GM13977 (cell line): ENCODE results near the gene SLC48A1.

Experiments used
- DNase-seq: peaks from one replicate; pipeline ENCODE4 v3.0.0; 2012; ENCODE audit warnings: low spot score
- in situ Hi-C: fragments of 300-500 bp; cut with MboI; formaldehyde crosslinking; loops from one replicate; pipeline ENCODE4 v1.12.0; 2022; ENCODE audit warnings: low sequenced_read_pairs, low pct_unique_long_range_greater_than_20kb, mixed read lengths, inconsistent platforms; ENCODE audit not compliant: unreplicated experiment
- TF ChIP-seq, protein P1 (sequence below): IDR thresholded peaks from 2 replicates; pipeline ENCODE4 v1.5.1; 2012; ENCODE audit warnings: mild to moderate bottlenecking, control low read depth; ENCODE audit not compliant: insufficient read depth; ENCODE audit errors: extremely low read depth, missing control alignments

The SLC48A1 gene

DNA sequence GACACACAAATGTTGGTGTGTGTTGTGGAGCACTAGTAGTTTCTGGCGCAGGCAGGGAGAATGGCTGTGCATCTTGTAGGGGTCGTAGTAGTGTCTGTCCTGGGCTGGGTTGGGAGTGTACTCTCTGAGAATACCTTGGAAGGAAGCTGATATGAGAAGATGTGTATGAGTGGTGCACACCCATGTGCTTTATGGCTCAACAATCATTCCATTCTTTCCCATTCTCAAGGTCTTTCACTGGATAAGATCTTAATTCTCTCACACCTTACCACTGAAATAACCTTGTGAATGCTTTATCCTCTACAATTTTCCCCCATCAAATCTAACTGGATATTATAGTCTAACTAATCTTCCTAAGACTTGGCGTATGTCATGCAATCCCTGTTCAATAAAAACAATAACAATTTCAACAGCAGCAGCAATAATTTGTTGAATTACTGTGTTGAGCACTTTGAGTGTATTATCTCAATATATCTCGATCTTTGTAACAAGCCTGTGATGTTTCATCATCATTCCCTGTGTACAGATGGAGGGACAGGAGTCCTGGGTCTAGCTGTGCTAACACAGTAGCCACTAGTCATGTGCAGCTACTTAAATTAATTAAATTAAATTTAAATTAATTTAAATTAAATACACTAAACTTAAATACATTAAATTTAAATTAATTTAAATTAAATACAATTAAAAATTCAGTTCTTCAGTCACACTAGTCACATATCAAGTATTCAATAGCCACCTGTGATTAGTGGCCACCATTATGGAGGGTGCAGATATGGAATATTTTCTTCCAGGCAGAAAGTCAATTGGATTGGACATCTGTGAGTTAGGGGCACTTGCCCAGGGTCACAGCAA, 3.6 kb upstream of the SLC48A1 start:
- in situ Hi-C loops, result loop anchor here (10.0 kb wide), 1 partner anchor 55 kb away; no protein-coding TSS in a partner anchor
- TF ChIP-seq, protein P1, sequence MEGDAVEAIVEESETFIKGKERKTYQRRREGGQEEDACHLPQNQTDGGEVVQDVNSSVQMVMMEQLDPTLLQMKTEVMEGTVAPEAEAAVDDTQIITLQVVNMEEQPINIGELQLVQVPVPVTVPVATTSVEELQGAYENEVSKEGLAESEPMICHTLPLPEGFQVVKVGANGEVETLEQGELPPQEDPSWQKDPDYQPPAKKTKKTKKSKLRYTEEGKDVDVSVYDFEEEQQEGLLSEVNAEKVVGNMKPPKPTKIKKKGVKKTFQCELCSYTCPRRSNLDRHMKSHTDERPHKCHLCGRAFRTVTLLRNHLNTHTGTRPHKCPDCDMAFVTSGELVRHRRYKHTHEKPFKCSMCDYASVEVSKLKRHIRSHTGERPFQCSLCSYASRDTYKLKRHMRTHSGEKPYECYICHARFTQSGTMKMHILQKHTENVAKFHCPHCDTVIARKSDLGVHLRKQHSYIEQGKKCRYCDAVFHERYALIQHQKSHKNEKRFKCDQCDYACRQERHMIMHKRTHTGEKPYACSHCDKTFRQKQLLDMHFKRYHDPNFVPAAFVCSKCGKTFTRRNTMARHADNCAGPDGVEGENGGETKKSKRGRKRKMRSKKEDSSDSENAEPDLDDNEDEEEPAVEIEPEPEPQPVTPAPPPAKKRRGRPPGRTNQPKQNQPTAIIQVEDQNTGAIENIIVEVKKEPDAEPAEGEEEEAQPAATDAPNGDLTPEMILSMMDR, result no peak
- DNase-seq, result no peak

DNA sequence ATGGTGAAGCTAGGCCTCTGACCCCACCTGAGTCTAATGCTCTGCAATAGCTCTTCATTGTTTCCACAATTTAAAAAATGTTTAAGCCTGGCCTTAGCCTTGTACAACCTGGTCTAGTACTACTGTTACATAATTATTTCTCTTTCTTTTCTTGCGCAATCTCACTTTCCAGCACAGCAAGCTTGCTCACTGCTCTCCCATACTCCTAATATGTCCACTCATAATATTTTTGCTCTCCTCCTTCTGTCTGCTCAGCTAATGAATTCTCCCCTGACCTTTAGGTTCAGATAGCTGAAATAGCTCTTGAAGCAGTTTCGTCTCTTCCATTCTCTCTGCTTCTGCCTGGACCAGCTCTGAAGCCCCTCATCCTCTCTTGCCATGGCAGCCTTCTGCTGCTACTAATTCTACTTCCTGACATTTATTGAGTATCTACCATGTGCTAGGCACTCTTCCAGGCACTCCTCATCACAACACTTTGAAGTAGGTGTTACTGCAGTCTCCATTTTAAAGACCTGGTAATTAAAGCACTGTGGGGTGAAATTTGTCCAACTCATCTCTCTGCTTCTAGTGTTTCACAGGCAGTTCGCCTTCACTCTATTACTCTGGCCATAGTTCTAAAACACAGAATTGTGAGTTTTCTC, 2.8 kb upstream of the SLC48A1 start:
- in situ Hi-C loops, result loop anchor here (10.0 kb wide), 1 partner anchor 55 kb away; no protein-coding TSS in a partner anchor

DNA sequence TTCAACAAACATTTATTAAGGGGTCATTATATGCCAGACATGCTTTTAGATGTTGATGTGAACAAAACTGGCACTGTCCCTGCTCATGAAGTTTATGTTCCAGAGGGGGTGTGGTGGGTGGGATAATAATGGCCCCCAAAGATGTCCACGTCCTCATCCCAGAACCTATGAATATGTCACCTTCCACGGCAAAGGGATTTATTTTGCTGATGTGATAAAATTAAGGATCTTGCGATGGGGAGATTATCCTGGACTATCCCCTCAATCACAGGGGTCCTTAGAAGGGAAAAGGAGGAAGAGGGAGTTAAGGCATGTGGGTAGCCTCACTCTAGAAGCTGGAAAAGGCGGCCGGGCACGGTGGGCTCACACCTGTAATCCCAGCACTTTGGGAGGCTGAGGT, 1.7 kb upstream of the SLC48A1 start:
- DNase-seq, result no peak
- TF ChIP-seq, protein P1, result no peak
- in situ Hi-C loops, result loop anchor here (10.0 kb wide), 1 partner anchor 57 kb away; no protein-coding TSS in a partner anchor

More for the DNA sequence above, 2.8 kb upstream of the SLC48A1 start:
- TF ChIP-seq, protein P1, result no peak
- no peak for DNase-seq

DNA sequence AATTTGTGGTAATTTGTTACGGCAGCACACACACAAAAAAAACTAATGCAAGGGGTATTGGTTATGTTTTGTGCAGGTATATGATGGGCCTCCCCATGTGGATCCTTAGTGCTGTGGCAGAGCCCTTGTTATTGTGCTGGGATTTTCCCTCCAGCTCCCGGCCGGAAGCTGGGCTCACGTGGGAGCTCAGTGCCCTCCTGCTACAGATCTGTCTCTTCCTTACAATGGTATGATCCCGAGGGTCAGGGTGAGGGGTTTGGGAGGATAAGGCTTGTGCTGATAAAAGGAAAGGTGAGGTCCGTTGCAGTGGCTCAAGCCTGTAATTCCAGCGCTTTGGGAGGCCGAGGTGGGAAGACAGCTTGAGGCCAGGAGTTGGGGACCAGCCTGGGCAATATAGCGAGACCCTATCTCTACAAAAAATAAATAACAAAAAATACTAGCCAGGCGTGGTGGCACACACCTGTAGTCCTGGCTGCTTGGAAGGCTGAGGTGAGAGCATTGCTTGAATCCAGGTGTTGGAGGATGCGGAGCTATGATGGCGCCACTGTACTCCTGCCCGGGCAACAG, 861 bp upstream of the SLC48A1 start:
- TF ChIP-seq, protein P1, result no peak
- no peak for DNase-seq
- in situ Hi-C loops, result loop anchor here (10.0 kb wide), 1 partner anchor 57 kb away; no protein-coding TSS in a partner anchor

DNA sequence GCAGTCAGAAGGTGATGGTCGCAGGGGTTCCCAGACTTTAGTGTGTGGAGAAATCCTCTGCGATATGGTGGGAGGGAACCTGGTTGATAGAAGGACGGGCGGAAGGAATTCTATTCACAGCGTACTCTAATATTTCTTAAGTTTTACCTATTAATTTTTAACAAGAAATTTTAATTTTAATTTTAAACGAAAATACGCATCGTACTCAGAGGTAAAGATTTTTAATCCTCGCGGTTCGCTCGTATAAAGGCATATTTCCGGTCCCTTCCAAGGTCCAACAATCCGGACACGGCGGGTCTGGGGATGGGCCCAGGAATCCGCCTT, 338 bp upstream of the SLC48A1 start:
- TF ChIP-seq, protein P1, result no peak
- DNase-seq, result no peak
- in situ Hi-C loops, result loop anchor here (10.0 kb wide), 1 partner anchor 58 kb away; no protein-coding TSS in a partner anchor

DNA sequence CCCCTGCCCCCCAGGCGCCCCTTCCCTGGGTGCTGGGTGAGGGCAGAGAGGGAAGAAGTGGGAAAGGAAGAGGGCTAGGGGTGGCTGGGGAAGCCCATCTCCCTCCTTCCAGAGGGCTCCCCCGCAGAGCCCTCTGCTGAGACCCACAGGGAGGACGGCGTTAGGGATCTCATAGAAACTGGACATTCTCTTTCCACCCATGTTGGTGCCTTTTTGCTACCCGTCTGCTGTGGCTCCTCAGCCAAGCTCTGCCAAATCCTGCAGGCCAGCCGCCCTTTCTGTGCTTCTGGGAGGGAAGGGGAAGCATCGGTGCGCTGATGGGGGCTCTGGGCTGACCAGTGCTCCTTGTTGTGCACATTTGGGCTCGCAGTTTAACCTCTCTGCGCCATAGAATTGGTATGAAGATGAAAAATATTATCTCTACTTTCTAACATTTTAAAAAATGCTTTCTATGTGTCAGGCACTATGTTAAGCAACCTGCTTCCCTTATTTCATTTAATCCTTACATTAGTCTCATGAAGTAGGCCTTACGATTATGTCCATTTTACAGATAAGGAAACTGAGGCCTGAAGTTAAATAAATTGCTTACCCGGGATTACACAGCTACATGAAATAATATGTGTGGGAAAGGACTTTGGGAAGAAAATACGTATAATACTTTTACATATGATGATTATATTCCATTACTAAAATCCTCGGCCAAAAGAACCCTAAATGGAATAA, 981 bp downstream of the SLC48A1 start:
- TF ChIP-seq, protein P1, result no peak
- DNase-seq, result no peak
- in situ Hi-C loops, result loop anchor here (10.0 kb wide), 1 partner anchor 59 kb away; no protein-coding TSS in a partner anchor
